PC-3 (cell line): ENCODE measurements around the gene STT3A. TPM values are rescaled to one million over a fixed set of nuclear protein-coding genes. Genes with fewer than 3 reads are reported as not detected.

Source experiments
- ATAC-seq: fragments of 200-7000 bp; cut with Tn5 transposase; 2 replicates; pipeline ENCODE4 v1.9.1; 2020; ENCODE audit warnings: mild to moderate bottlenecking, moderate library complexity
- BruUV-seq: library from RNA; stranded (reverse); fragments of 400-500 nt; replicated peaks from 2 replicates; lab custom pipeline; 2021; lab: Mats Ljungman, UMichigan
- CTCF ChIA-PET: fragments of 300-600 bp; sonication (Branson Sonifier 250); formaldehyde crosslinking; loops from one replicate; lab custom pipeline; 2022; ENCODE audit warnings: antibody characterized with exemption; lab: Charles Lee
- POLR2A ChIA-PET: fragments of 300-600 bp; sonication (Branson Sonifier 250); formaldehyde crosslinking; loops from one replicate; lab custom pipeline; 2022; ENCODE audit warnings: antibody characterized with exemption; ENCODE audit not compliant: unreplicated experiment; lab: Charles Lee
- DNase-seq: peaks from one replicate; pipeline ENCODE4 v3.0.0-alpha.2; 2015
- H2AFZ ChIP-seq: fragments of 300-600 bp; sonication (generic); 2 replicates; pipeline ENCODE4 v1.6.0; 2016; ENCODE audit warnings: antibody characterized with exemption, low read length
- H3F3A ChIP-seq: fragments of 300-600 bp; sonication (generic); one replicate; pipeline ENCODE4 v1.6.0; 2017; ENCODE audit warnings: antibody characterized with exemption, low read length, control low read depth, mild to moderate bottlenecking; ENCODE audit not compliant: unreplicated experiment
- H3K27ac ChIP-seq: fragments of 300-600 bp; sonication (generic); 2 replicates; pipeline ENCODE4 v1.5.1; 2016; ENCODE audit warnings: mild to moderate bottlenecking, low read length
- H3K27me3 ChIP-seq: fragments of 300-600 bp; sonication (generic); 2 replicates; pipeline ENCODE4 v1.6.1; 2016; ENCODE audit warnings: low read length, mixed read lengths
- H3K36me3 ChIP-seq: fragments of 300-600 bp; sonication (generic); 2 replicates; pipeline ENCODE4 v1.6.1; 2016; ENCODE audit warnings: low read depth, mixed run types, low read length, mixed read lengths
- H3K4me1 ChIP-seq: fragments of 300-600 bp; sonication (generic); 2 replicates; pipeline ENCODE4 v1.5.1; 2016; ENCODE audit warnings: low read length; ENCODE audit not compliant: insufficient read depth
- H3K4me2 ChIP-seq: fragments of 300-600 bp; sonication (generic); 2 replicates; pipeline ENCODE4 v1.6.0; 2016; ENCODE audit warnings: low read length
- H3K4me3 ChIP-seq: fragments of 300-600 bp; sonication (generic); 2 replicates; pipeline ENCODE4 v1.5.1; 2016; ENCODE audit warnings: mild to moderate bottlenecking, low read length, mixed read lengths
- H3K79me2 ChIP-seq: fragments of 300-600 bp; sonication (generic); 2 replicates; pipeline ENCODE4 v1.6.1; 2017; ENCODE audit warnings: low read length, mixed read lengths
- H3K9ac ChIP-seq: fragments of 300-600 bp; sonication (generic); 2 replicates; pipeline ENCODE4 v1.6.0; 2016; ENCODE audit warnings: mild to moderate bottlenecking, low read length
- H3K9me2 ChIP-seq: fragments of 300-600 bp; sonication (generic); replicated peaks from 2 replicates; pipeline ENCODE4 v1.6.1; 2016; ENCODE audit warnings: mixed run types, low read length, mixed read lengths
- H3K9me3 ChIP-seq: fragments of 300-600 bp; sonication (generic); 2 replicates; pipeline ENCODE4 v1.6.1; 2016; ENCODE audit warnings: low read length, mixed read lengths
- H4K20me1 ChIP-seq: fragments of 300-600 bp; sonication (generic); 2 replicates; pipeline ENCODE4 v1.6.1; 2016; ENCODE audit warnings: low read length, mixed read lengths
- EZH2 ChIP-seq: fragments of 300-600 bp; sonication (generic); IDR thresholded peaks from one replicate; pipeline ENCODE4 v1.6.1; 2017; ENCODE audit warnings: antibody characterized with exemption, mild to moderate bottlenecking, low read length; ENCODE audit not compliant: unreplicated experiment
- EZH2phosphoT487 ChIP-seq: fragments of 300-600 bp; sonication (generic); IDR thresholded peaks from 2 replicates; pipeline ENCODE4 v1.6.1; 2018; ENCODE audit warnings: mild to moderate bottlenecking, antibody characterized with exemption, low read length, borderline replicate concordance
- intact Hi-C: fragments of 100-400 bp; cut with micrococcal nuclease; formaldehyde crosslinking; loops from 2 replicates; pipeline ENCODE4 v1.9.0; 2023
- total RNA-seq: library from RNA; depleted of rRNA; stranded (reverse); fragments of >200 nt; gene quantifications from 2 replicates; pipeline ENCODE4 v1.2.3, GENCODE V29; 2014
- TF ChIP-seq, protein P1 (sequence below): fragments of 300-600 bp; sonication (generic); conservative IDR thresholded peaks from 2 replicates; pipeline ENCODE4 v1.5.1; 2017; ENCODE audit warnings: antibody characterized with exemption, low read depth, mild to moderate bottlenecking, low read length

STT3A gene
- total RNA-seq, 1 experiment from 2014 or later, result 182 TPM

DNA sequence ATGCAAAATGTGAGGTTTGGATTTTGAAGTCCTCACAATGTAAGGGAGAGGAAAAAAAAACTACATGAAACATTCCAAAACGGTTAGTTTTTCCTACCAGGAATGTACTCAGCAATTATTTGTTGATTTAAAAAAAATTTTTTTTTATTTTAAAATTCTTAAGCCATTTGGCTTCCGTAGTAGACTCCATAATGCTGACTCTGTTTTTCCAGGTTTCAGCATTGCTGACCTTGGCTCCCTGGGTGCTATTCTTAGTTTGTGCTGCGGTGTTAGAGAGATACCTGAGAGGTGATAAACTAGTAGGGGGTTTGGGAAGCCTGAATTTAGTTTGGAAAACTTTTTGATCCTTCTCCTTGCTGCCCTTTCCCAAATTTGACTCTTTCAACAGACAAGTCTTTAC lies 10.6 kb downstream of the STT3A start:
- ATAC-seq (no peak), DNase-seq (no peak)
- BruUV-seq, result no TSS peak
- no peak overlapping the region for H3K27ac ChIP-seq
- no peaks in the 10 kb centered on the region for H4K20me1 ChIP-seq
- H2AFZ ChIP-seq, result no peak overlapping the region
- no peaks in the 10 kb centered on the region for H3K4me1 ChIP-seq
- H3K4me3 ChIP-seq, result no peak overlapping the region
- ChIA-PET POLR2A (no interaction called here), CTCF (no interaction called here)
- no peaks in the 10 kb centered on the region for H3K9me3 ChIP-seq
- H3K27me3 ChIP-seq, result no peaks in the 10 kb centered on the region
- intact Hi-C loops, result no loop called here
- H3K79me2 ChIP-seq, result peaks cover 9% of the 10 kb centered on the region
- H3K9me2 ChIP-seq, result no peaks in the 10 kb centered on the region
- no peak overlapping the region for H3K9ac ChIP-seq
- TF ChIP-seq EZH2phosphoT487, result no peak
- TF ChIP-seq, protein P1, sequence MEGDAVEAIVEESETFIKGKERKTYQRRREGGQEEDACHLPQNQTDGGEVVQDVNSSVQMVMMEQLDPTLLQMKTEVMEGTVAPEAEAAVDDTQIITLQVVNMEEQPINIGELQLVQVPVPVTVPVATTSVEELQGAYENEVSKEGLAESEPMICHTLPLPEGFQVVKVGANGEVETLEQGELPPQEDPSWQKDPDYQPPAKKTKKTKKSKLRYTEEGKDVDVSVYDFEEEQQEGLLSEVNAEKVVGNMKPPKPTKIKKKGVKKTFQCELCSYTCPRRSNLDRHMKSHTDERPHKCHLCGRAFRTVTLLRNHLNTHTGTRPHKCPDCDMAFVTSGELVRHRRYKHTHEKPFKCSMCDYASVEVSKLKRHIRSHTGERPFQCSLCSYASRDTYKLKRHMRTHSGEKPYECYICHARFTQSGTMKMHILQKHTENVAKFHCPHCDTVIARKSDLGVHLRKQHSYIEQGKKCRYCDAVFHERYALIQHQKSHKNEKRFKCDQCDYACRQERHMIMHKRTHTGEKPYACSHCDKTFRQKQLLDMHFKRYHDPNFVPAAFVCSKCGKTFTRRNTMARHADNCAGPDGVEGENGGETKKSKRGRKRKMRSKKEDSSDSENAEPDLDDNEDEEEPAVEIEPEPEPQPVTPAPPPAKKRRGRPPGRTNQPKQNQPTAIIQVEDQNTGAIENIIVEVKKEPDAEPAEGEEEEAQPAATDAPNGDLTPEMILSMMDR, result no peak
- no peak for TF ChIP-seq EZH2
- peaks cover 78% of the 10 kb centered on the region for H3K36me3 ChIP-seq
- H3F3A ChIP-seq, result no peaks in the 10 kb centered on the region
- no peak overlapping the region for H3K4me2 ChIP-seq

DNA sequence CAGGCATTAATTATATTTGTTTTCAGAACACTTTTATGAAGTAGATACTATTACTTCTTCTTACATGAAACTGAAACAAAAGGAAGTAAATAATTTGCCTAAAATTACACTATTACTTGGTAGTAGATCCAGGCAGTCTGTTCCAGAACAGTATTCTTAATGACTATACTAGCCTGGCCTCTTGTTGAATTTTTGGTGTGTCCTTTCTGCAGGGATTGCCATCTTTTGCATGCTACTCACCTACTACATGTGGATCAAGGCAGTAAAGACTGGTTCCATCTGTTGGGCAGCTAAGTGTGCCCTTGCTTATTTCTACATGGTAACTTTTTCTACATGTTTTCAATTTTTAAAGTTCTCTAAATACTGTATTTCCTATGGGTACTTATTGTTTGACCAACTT lies 12.8 kb downstream of the STT3A start:
- ATAC-seq (no peak), DNase-seq (no peak)
- TF ChIP-seq EZH2 (no peak), EZH2phosphoT487 (no peak)
- TF ChIP-seq, protein P1, result no peak
- Histone ChIP-seq H3K9ac (no peak overlapping the region), H2AFZ (no peak overlapping the region), H3K27me3 (no peaks in the 10 kb centered on the region), H3K4me3 (no peak overlapping the region), H3K4me2 (no peak overlapping the region), H3K79me2 (no peaks in the 10 kb centered on the region), H3K9me3 (no peaks in the 10 kb centered on the region), H3F3A (no peaks in the 10 kb centered on the region), H4K20me1 (no peaks in the 10 kb centered on the region), H3K36me3 (peaks cover 83% of the 10 kb centered on the region), H3K4me1 (no peaks in the 10 kb centered on the region), H3K27ac (no peak overlapping the region), H3K9me2 (no peaks in the 10 kb centered on the region)
- CTCF ChIA-PET, result no interaction called here
- BruUV-seq, result no TSS peak
- intact Hi-C loops, result no loop called here
- POLR2A ChIA-PET, result no interaction called here

DNA sequence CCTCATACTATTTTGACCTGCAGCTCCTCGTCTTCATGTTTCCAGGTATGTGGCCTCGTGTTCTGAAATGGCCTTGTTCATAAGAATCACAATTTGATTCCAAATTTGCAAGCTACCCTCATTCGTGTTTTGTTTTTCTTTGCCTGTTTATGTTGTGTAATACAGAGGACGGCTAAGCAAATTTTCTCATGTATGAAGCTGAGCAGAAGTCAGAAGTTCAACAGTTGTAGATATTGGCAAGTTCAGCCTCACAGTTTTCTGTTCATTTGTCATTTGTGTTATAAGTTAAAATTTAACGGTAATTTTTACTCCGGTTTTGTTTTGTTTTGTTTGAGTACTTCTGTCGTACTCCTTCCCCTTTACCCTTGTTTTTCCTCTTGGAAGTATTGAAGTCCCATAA lies 16.9 kb downstream of the STT3A start:
- DNase-seq (no peak), ATAC-seq (no peak)
- Histone ChIP-seq H3K9ac (no peak overlapping the region), H3K4me3 (no peak overlapping the region), H3K4me1 (no peaks in the 10 kb centered on the region), H2AFZ (no peak overlapping the region), H3K27ac (no peak overlapping the region), H3K36me3 (peaks cover 80% of the 10 kb centered on the region), H3K79me2 (no peaks in the 10 kb centered on the region), H4K20me1 (no peaks in the 10 kb centered on the region), H3K9me2 (no peaks in the 10 kb centered on the region), H3F3A (no peaks in the 10 kb centered on the region), H3K4me2 (no peak overlapping the region), H3K9me3 (no peaks in the 10 kb centered on the region), H3K27me3 (no peaks in the 10 kb centered on the region)
- intact Hi-C loops, result no loop called here
- TF ChIP-seq, protein P1, result no peak
- TF ChIP-seq EZH2, result no peak
- no peak for TF ChIP-seq EZH2phosphoT487
- ChIA-PET CTCF (no interaction called here), POLR2A (no interaction called here)
- BruUV-seq, result no TSS peak
